Smooth muscle cell of the pulmonary artery (primary cell): ENCODE results near the gene CFAP54. TPM values are rescaled to one million over a fixed set of nuclear protein-coding genes. Genes with fewer than 3 reads are reported as not detected.

Experiments used
- total RNA-seq: library from RNA; depleted of rRNA; stranded (reverse); fragments of >200 nt; gene quantifications from 2 replicates; pipeline ENCODE4 v1.2.3, GENCODE V29; 2014

Gene CFAP54
- 1.8 and 2.6 TPM in 2 replicates for total RNA-seq

DNA sequence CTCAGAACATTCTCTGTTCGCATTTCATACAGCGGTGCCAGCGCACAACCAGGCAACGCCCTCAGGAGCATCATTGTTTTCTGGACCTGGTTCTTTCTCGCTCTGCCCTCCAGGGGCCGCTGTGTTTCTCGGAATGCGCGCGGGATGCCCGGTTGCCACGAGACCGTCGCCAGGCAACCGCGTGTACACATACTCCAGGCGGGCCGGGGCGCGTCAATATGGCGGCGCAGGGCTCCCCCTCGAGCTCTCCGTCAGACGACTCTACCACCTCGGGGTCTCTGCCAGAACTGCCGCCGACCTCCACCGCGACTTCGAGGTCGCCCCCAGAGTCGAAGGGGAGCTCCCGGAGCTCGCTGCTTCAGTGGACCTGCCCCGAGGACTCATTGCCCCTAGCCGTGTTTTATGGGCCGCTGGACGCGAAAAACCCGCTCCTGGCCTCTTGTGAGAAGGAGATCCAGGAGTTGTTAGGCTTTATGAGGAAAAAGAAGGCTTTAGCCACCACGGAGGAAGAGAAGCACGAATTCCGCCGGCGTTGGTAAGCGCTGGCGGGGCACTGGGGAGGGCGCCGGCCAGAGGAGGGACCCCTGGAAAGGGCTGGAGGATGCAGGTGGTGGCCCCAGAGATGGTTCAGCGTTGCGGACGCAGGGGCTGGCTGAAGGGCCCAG is at the start of gene CFAP54:
CFAP54 (plus strand) TSS at position 186 of the 665 bp plus-strand sequence; CDS start at position 219, 33 bp downstream.

DNA sequence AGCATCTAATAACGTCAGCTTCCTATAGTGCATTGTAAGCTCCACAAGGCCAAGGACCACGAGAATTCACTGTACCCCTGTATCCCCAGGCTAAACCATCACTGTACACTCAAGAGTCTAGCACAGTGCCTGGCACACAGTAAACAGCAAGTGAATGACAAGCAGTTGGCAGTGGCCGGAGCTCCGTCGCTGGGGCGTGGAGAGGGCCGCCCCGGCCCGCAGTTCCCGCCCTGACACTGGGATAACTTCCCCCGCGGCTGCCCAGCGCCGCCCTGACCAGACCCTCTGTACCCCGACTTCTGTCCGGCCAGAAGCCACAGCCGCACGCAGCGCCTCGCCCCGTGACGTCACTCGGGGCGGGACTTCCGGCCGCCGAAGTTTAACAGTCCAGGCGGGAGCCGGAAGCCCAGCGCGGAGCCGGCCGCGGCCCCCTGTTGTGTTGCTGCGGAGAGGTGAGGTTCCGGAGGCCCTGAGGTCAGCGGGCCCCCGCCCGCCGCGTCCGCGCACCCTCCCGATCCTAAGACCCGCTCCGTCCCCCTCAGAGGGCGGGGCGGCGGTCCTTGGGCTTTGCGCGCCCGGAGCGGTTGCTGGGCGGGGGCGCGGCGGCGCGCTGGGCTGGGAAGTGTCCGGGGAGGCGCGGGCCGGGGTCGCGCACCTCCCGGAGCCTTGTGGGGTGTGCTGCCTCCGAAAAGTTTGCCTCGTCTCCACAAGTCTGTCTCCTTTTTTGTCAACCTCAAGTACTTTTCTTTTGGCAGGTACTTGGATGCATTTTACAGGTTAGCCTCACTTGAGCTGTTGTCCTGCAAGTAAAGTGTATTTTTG is 417.7 kb downstream of the CFAP54 start, which contains the start of gene NEDD1:
NEDD1 (plus strand) TSS at position 409 of the 822 bp plus-strand sequence. CDS start 2,503 bp downstream, outside the sequence.

Other genes with a start within 250 kb of the CFAP54 start
- 46.6 and 78.0 TPM in 2 replicates for gene CDK17, start 89.1 kb upstream of the CFAP54 start, total RNA-seq